Neural progenitor cell (in vitro differentiated cells): ENCODE results near the gene MBTPS1.

Source experiments
- CTCF ChIP-seq: fragments of 200-600 bp; sonication (generic); IDR thresholded peaks from 2 replicates; pipeline ENCODE4 v1.5.1; 2017; ENCODE audit warnings: antibody characterized with exemption, mild to moderate bottlenecking
- EZH2phosphoT487 ChIP-seq: fragments of 200-600 bp; sonication (generic); IDR thresholded peaks from 2 replicates; pipeline ENCODE4 v1.6.1; 2017; ENCODE audit warnings: antibody characterized with exemption

DNA sequence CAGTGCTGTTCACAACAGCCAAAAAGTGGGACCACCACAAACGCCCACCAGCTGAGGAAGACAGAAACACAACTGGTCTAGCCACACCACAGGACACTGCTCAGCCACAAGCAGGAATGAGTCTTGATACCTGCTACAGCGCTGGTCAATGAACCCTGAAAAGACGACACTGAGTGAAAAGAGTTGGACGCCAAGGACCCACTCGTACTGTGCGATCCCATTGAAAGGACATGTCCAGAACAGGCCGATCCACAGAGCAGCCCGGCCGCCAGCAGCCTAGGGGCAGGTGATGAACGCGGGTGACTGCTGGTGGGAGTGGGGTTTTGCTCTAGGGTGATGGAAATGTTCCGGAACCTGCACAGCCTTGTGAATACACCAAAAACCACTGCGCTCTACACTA is 63.5 kb downstream of the MBTPS1 start:
- TF ChIP-seq CTCF (no peak), EZH2phosphoT487 (no peak)
